ENCODE results near the gene CFAP61.

- TF ChIP-seq SREBF2 (CRISPR knock-in tag; IDR thresholded peaks at IDR 0.05) (no peak), ZNF175 (CRISPR knock-in tag; IDR thresholded peaks at IDR 0.05; ENCODE audit: low read depth) (no peak), FOXJ2 (tag; IDR thresholded peaks at IDR 0.05) (no peak), GTF2F1 (IDR thresholded peaks at IDR 0.05; ENCODE audit: low read depth, low read length) (no peak), ZNF224 (CRISPR knock-in tag; IDR thresholded peaks at IDR 0.05) (no peak), SMARCC2 (IDR thresholded peaks at IDR 0.05; ENCODE audit: low read depth) (no peak), ZBTB43 (CRISPR knock-in tag; IDR thresholded peaks at IDR 0.05) (no peak)
Observed at GRCh38 chr20:20051767-20052073, 612 bp upstream of the CFAP61 start.
